Suppressor macrophage treated with lipopolysaccharide for 1 hour (primary cell): ENCODE measurements around the gene VSTM4.
A peak's percentile ranks its signal among the peaks of the same experiment; 100 is the strongest.

Source experiments
- DNase-seq, 3 donors: peaks; one replicate each; pipeline ENCODE4 v3.0.0-alpha.2; 2020 to 2022

The VSTM4 gene

DNA sequence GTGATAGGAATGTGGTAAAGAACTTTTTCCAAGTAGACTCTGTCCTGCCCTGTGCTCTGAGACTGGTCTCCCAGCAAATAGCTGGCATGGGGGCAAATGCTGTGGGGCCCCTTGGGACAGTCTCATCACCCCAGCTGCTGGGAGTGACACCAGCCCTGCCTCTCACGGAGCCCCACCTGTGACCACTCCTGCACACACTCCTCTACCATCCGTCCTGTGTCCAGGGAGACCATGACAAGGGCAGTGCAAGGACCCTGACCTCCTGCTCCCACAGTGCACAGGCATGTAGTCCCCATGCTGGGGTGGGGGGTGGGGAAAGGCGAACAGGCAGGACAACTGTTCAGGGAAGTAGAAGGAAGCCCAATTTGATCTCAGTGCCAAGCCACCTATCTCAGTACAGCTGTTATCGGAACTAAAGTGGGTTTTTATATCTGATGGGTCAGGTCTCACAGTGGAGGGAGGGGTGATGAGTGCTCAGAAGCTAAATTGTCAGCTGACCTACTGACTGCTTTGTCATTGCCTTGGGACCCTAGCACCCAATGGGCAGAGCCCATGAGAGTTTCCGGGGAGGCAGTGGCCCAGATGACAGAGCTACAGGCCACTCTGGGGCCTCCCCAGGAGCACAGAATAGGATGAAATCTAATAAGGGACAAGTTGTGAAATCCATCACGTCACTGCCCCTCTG lies 24.5 kb downstream of the VSTM4 start:
- no peak for DNase-seq

GRCh38 chr10:49090189-49090575 lies 25.1 kb downstream of the VSTM4 start:
- no peak for DNase-seq

DNA sequence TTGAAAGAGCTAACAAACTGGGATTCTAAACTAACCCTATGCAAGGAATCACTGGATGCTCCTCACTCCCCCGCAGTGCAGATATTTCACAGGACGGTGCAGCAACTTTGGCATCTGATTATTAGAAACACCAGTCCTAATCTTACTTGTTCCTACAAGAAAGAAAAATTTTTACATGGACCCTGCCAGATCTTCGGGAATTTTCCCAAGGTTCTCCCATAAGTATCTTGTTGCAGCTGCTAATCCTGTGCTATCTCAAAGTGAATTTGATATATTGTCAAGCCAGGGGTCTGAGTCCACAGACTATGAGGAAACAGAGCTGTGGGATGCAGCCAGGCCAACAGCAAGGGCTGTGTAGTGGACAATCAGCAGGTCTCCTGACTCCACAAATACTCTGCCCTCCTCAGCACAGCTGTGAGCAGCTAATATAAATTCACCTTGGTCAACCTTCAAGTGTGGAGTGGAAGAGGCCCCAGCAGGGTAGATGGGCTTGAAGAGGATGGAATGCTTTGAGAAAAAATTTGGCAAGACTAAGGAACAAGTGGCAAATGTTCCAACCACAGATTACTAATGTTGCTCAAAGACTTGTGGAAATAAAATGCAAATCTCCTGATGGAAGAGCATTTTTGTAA lies 25.6 kb downstream of the VSTM4 start:
- no peak for DNase-seq

DNA sequence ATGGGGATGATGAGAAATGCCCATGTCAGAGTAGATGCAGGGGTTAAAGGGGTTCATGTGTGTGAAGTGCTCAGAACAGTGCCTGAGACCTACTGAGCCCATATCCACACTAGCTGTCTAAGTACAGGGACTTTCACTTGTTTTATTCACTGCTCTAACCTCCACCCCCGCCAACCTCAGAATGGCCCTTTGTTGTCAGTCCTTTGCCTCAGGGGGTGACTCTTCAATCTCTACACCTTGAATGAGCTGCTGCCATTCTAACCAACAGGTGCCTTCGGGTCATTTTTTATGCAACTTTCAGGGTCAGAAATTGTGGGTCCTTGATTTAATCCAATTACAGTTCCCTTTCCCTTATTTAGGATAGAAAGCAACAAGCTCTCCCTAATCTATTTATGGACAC lies 26.2 kb downstream of the VSTM4 start:
- no peak for DNase-seq

DNA sequence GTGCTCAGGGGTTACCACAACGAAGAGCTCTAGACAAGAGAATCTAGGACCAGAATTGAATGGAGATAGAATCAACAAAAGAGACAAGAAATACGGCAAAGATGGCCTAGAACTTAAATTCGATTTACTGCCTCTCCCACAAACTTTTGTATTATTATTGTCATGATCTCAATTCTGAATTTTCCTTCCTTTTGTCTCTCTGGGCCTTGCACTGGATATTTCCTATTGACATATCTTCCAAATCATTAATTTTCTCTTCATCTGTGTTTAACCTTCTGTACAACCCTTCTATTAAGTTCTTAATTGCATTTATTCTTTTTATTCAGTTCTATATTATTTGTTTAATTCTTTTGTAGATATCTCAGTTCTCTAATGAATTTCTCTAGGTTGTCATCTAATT lies 28.4 kb downstream of the VSTM4 start:
- DNase-seq, result no peak

- DNase-seq, result no peak
Observed at GRCh38 chr10:49083261-49083660, 32.1 kb downstream of the VSTM4 start.

DNA sequence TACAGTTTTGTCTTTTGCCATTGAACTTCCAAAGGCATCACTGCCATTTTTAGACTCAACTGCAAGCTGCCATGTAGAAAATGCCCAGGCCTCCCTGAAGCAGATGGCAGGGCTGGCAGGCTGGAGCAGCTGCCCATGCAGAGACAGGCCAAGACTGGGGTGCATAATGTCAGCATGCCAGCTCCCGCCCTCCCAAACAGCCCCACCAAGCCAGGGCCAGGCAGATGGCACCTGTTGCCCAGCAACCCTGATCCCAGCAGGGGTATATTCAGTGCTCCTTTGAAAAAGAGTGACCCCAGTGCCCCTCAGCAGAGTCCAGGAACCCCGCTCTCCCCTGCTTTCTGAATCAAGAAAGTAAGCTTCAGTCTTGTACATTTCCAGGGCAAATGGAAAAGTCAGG lies 32.6 kb downstream of the VSTM4 start:
- DNase-seq, result no peak

DNA sequence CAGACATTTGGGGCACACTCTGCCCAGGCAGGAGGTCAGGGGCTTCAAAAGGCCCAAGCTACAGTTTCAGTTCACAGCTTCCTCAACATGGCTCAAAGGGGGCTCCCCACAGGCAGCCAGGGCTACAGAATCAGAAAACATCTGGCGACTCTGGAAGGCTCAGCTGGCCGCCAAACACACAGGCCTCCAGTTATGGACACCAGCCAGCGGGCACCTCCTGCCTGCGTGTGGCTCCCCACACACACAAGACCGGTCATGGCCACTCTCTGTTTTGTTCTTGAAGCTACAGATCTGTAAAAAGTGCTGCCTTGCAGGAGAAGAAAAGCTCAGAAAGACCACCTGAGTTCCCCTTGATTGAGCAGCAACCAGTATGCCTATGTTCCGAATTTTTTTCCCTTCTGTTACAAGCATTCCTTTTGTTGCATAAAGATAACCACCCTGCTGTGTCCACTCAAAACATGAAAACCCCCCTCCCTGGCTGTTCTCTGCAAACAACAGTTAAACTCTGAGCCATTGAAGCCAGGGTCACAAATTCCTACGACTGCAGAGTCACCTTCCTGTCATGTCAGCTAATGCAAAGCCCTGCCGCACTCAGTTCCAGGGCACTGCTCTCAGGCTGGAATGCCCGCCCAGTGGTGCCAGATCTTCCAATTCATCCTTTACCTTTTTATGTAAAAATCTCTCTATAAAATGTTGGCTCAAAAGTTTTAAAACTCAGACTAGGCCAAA lies 33.6 kb downstream of the VSTM4 start:
- DNase-seq, result no peak

- no peak for DNase-seq
Observed at GRCh38 chr10:49080965-49081364, 34.4 kb downstream of the VSTM4 start.

- peak; percentile 20 to 45 (median 39) for DNase-seq
Observed at GRCh38 chr10:49080071-49080470, 35.3 kb downstream of the VSTM4 start.

DNA sequence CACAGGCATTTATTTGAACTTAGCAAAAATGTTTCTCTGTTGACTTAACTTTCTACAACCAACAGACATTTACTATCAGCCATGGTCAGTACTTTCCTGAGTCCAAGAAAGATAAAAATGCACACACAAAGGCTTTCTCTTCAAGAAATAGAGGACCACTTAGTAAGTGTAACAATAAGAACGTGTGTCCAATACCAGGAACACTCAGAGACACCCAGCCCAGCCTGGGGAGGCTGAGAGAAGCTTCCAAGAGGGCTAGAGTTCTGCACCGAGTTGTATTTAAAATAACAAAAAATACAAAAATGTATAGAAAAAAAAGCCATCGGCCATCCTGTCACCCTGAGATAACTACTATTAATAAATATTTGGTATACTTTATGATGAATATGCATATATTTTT lies 35.8 kb downstream of the VSTM4 start:
- no peak for DNase-seq

- DNase-seq, result no peak
Observed at GRCh38 chr10:49079072-49079471, 36.2 kb downstream of the VSTM4 start.

- no peak for DNase-seq
Observed at GRCh38 chr10:49078433-49078832, 36.9 kb downstream of the VSTM4 start.

DNA sequence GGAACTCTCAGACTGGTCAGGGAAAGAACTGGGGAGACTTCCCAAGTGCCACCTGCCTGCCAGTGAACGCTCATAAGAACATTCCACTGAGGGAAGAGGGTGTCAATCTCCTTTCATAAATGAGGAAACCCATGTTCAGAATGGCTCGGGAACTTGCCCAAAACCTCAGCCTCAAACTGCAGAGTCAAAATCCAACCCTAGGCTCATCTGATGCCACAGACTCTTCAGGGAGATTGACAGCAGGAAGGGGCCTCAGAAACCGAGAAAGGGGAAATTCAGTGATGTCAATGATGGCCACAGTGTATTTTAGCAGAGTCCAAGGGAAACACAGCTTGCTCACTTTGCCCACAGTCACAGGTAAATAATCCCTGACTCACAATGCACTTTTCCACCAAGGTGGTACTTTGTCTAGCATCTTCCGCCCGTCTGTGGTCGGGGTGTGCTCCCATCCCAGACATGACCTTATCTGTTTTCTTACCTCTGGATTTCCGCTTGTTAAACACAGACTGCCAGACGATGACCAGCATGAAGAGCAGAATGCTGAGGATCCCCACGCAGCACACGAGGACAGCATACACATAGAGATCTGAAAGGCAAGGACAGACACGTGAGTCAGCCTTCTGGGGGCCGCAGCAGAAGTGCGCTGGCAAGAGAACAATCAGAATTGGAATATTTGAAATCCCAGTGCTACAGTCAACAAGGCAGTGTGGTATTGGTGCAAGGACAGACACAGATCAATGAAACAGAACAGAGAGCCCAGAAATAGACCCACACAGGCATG lies 38.4 kb downstream of the VSTM4 start:
- DNase-seq, result peak in 2 of 3 donors; percentile 7 to 8

- no peak for DNase-seq
Observed at GRCh38 chr10:49076319-49076718, 39.0 kb downstream of the VSTM4 start.

- no peak for DNase-seq
Observed at GRCh38 chr10:49075743-49076142, 39.6 kb downstream of the VSTM4 start.

- no peak for DNase-seq
Observed at GRCh38 chr10:49074836-49075682, 40.3 kb downstream of the VSTM4 start.

DNA sequence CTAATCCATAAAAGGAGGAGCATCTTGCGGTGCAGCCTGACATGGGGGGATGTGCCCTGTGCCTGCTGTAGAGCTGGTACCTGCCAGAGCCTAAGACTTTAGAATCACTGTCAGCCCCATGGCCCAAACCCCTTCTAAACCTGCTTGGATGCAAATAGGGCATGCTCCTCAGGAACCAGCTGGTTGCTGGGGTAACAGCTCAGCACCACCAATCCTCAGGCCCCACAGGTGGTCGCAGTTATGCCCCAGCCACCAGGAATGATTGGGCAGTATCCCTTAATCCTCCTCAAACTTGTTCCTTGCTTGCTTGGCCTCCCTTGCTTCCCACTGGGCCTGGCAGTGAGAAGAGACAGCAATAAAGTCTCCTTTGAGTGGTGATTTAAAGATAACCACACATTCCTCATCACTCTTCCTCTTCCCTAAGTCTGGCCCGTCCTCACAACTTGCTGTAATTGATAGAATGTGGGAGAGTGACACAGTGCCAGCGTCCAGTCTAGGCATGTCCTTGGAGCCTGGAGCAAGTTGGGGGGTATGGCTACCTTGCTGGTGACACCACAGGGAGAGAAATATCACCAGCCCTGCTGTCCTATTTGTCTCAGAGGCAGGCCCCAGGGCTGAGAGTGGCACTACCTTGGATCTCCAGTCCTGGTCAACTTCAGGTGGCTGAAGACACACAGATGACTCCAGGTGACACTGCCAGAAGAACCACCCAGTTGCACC lies 43.0 kb downstream of the VSTM4 start:
- no peak for DNase-seq

GRCh38 chr10:49071160-49071761 lies 44.1 kb downstream of the VSTM4 start:
- peak; percentile 34 to 52 (median 46) for DNase-seq

DNA sequence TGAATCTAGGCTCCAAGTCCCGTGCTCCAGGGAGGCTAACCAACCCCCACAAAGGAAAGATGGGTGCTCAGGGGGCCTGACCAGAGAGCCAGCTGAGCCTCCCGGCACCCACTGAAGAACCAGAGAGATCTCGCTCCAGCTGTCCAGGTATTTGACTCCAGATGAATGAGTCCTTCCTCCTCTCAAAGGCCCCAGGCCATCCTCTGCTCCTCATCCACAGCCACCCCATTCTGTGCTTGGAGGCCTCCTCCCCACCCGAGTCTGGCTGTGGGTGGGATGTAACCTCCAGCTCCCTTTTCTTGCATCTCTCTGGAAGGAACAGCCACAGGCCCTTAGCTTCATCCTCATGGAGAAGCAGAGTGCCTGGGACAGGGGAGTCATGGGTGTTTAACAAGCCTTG lies 44.6 kb downstream of the VSTM4 start:
- no peak for DNase-seq

DNA sequence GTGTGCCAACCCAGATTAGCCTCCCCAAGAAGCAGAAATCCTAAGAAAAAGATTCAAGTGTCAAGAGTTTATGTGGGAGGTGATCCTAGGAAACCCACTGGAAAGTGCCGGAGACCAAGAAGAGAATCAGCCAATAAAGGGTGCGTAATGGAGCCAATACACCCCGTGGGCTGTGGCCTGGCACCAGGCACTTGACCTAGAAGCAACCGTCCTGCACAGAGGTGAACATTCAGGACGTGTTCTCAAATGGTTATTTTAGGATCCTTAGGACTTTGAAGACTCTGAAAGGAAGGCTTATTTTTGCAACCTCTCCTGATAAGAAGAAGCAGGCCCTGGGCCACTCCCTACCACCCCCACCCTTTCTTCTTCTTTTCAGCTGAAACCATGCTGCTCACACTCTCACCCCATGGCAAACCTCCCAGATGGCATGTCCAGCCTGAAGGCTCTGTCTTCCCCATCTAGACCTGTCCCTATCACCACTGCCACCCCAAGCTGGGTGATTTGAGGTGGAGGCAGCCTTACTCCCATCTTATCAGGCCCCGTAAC lies 46.6 kb downstream of the VSTM4 start:
- no peak for DNase-seq
